Measurements from ENCODE around the gene ABCA8.

- TF ChIP-seq, protein P1, sequence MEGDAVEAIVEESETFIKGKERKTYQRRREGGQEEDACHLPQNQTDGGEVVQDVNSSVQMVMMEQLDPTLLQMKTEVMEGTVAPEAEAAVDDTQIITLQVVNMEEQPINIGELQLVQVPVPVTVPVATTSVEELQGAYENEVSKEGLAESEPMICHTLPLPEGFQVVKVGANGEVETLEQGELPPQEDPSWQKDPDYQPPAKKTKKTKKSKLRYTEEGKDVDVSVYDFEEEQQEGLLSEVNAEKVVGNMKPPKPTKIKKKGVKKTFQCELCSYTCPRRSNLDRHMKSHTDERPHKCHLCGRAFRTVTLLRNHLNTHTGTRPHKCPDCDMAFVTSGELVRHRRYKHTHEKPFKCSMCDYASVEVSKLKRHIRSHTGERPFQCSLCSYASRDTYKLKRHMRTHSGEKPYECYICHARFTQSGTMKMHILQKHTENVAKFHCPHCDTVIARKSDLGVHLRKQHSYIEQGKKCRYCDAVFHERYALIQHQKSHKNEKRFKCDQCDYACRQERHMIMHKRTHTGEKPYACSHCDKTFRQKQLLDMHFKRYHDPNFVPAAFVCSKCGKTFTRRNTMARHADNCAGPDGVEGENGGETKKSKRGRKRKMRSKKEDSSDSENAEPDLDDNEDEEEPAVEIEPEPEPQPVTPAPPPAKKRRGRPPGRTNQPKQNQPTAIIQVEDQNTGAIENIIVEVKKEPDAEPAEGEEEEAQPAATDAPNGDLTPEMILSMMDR (conservative IDR thresholded peaks at IDR 0.05; ENCODE audit: low read depth in 2 of 2): no peak
- TF ChIP-seq ETS1 (IDR thresholded peaks at IDR 0.05): no peak
- no peak for TF ChIP-seq REST (IDR thresholded peaks at IDR 0.05; ENCODE audit: unreplicated experiment)
- TF ChIP-seq EZH2phosphoT487 (IDR thresholded peaks at IDR 0.05; ENCODE audit: unreplicated experiment): no peak
- TF ChIP-seq EZH2 (IDR thresholded peaks at IDR 0.05; ENCODE audit: low read depth, unreplicated experiment): no peak
- TF ChIP-seq POLR2AphosphoS5 (IDR thresholded peaks at IDR 0.05; ENCODE audit: low read depth): no peak
These were observed 44.3 kb downstream of the ABCA8 start for GRCh38 chr17:68910789-68911431.

Measured in GM23338 (cell line).